Activated CD4-positive, alpha-beta T cell treated with anti-CD3 and anti-CD28 coated beads for 24 hours (primary cell): ENCODE results near the gene CDK6.

ENCODE experiments used
- DNase-seq, 2 donors: peaks; one replicate each; pipeline ENCODE4 v3.0.0-alpha.2; 2020; ENCODE audit warnings: low read depth in 2 of 2

Gene CDK6

GRCh38 chr7:92845736-92846135 is 9.4 kb upstream of the CDK6 start:
- no peak for DNase-seq

- DNase-seq: no peak
Observed at GRCh38 chr7:92843781-92844180, 7.4 kb upstream of the CDK6 start.

- no peak for DNase-seq
Observed at GRCh38 chr7:92843034-92843760, 6.8 kb upstream of the CDK6 start.

GRCh38 chr7:92841192-92841591 is 4.8 kb upstream of the CDK6 start:
- no peak for DNase-seq

- DNase-seq: no peak
Observed at GRCh38 chr7:92840316-92840715, 3.9 kb upstream of the CDK6 start.

- no peak for DNase-seq
Observed at GRCh38 chr7:92839901-92840300, 3.5 kb upstream of the CDK6 start.

GRCh38 chr7:92838934-92839333 is 2.6 kb upstream of the CDK6 start:
- DNase-seq: no peak

- DNase-seq: no peak
Observed at GRCh38 chr7:92837000-92837749, 802 bp upstream of the CDK6 start.

GRCh38 chr7:92835851-92836488 is 403 bp downstream of the CDK6 start:
- peak in 1 of 2 donors; percentile 20 for DNase-seq

GRCh38 chr7:92835261-92835850 is 1.0 kb downstream of the CDK6 start:
- peak; percentile 19 to 42 for DNase-seq

GRCh38 chr7:92834507-92835260 is 1.7 kb downstream of the CDK6 start:
- DNase-seq: no peak

GRCh38 chr7:92833766-92834506 is 2.4 kb downstream of the CDK6 start:
- DNase-seq: peak; percentile 73 to 74

- DNase-seq: peak; percentile 81 to 82
Observed at GRCh38 chr7:92833024-92833765, 3.2 kb downstream of the CDK6 start.

GRCh38 chr7:92832534-92833023 is 3.8 kb downstream of the CDK6 start:
- no peak for DNase-seq

- DNase-seq: no peak
Observed at GRCh38 chr7:92831716-92832533, 4.4 kb downstream of the CDK6 start.

GRCh38 chr7:92830532-92831110 is 5.8 kb downstream of the CDK6 start:
- no peak for DNase-seq

GRCh38 chr7:92830027-92830426 is 6.3 kb downstream of the CDK6 start:
- DNase-seq: no peak

- no peak for DNase-seq
Observed at GRCh38 chr7:92827464-92828120, 8.8 kb downstream of the CDK6 start.
